Esophagus squamous epithelium (tissue), 4 donors: ENCODE measurements around the gene AP1S3.

Source experiments
- POLR2A ChIP-seq, 4 donors: fragments of 450-650 bp; IDR thresholded peaks; one replicate each; pipeline ENCODE4 v1.6.1; 2017; ENCODE audit warnings: antibody characterized with exemption in 4 of 4, mild to moderate bottlenecking in 4 of 4, moderate library complexity in 3 of 4
- TF ChIP-seq, protein P1 (sequence below), 6 experiments: fragments of 450-650 bp in 4 of 6; fragments of 200-600 bp in 2 of 6; sonication (generic) in 2 of 6; IDR thresholded peaks; one replicate each; pipeline ENCODE4 v1.5.1; 2016 to 2019; ENCODE audit warnings: antibody characterized with exemption in 6 of 6, mild to moderate bottlenecking in 4 of 6, moderate library complexity in 4 of 6

DNA sequence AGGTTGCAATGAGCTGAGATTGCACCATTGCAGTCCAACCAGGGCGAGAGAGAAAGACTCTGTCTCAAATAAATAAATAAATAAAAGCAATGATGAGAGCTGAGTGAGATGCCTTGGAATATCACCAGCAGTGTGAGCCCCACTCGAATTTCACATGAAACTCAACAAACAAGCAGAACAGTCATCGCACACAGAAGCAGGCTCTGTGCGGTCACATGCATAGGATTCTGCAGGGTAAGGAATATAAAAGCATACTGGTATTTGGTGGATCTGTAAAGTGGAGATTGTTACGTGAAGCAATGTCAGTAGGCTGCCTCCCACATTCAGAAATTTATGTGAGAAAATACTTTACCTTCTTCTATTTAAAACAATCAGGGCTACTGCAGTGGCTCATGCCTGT, 18.0 kb upstream of the AP1S3 start:
- no peak for TF ChIP-seq POLR2A (IDR thresholded peaks at IDR 0.05)
- TF ChIP-seq, protein P1, sequence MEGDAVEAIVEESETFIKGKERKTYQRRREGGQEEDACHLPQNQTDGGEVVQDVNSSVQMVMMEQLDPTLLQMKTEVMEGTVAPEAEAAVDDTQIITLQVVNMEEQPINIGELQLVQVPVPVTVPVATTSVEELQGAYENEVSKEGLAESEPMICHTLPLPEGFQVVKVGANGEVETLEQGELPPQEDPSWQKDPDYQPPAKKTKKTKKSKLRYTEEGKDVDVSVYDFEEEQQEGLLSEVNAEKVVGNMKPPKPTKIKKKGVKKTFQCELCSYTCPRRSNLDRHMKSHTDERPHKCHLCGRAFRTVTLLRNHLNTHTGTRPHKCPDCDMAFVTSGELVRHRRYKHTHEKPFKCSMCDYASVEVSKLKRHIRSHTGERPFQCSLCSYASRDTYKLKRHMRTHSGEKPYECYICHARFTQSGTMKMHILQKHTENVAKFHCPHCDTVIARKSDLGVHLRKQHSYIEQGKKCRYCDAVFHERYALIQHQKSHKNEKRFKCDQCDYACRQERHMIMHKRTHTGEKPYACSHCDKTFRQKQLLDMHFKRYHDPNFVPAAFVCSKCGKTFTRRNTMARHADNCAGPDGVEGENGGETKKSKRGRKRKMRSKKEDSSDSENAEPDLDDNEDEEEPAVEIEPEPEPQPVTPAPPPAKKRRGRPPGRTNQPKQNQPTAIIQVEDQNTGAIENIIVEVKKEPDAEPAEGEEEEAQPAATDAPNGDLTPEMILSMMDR (IDR thresholded peaks at IDR 0.05) = no peak
